Left renal pelvis (tissue), 4 donors: ENCODE results near the gene SORL1-AS1.

Experiments used
- DNase-seq, 4 donors: peaks; one replicate each; pipeline ENCODE4 v3.0.0-alpha.2; 2013; ENCODE audit warnings: low read depth in 4 of 4, low spot score in 3 of 4

SORL1-AS1 gene

DNA sequence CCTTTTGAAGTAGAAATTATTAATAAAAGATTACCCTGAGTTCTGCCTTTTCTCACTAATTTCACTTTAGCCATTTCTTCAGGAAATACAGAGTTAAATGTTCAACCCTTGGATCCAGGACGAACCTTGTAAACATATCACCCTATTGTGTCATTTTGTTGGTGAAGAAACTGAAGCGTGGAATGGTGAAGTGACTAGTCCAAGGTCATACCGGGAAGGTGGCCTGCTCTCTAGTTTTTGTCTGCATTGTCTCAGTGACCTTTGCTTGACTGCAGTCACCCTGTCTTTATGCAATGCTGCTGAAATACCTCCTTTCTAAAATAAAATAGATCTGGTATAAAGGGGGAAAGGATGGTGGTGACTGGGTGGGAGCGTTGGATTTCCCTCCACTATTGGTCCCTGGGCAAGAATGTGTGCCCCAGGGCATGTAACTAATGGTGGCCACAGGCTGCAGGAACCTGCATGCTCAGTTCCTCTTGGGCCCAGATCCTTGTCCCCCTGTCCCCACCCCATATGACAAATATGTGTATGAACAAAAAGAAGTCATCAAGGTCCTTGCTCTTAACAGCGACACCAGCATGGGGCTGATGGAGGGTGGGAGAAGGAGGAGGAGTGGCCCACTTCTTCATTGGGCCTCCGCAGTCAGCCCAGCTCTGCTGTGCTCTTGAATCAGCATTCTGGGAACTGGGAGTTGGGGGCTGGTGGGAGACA lies 977 bp upstream of the SORL1-AS1 start:
- no peak for DNase-seq

DNA sequence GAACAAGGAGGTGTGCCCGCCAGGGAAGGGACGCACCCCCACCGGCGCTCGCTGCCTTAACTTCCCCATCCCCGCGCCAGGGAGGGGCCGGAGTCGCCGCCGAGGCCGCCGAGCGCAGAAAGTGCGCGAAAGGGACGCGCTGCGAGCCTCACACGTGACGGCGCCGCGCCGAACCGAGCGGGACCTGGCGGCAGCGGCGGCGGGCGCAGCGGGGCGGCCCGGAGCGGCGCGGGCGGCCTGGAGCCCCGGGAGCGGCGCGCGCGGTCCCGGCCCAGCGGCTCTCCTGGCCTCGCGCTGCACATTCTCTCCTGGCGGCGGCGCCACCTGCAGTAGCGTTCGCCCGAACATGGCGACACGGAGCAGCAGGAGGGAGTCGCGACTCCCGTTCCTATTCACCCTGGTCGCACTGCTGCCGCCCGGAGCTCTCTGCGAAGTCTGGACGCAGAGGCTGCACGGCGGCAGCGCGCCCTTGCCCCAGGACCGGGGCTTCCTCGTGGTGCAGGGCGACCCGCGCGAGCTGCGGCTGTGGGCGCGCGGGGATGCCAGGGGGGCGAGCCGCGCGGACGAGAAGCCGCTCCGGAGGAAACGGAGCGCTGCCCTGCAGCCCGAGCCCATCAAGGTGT lies 670 bp downstream of the SORL1-AS1 start, which contains the start of gene SORL1:
Gene SORL1, plus strand, starts transcription at position 329 of the 623 bp plus-strand sequence. Its CDS starts 18 bp downstream, at position 347.
- peak in 2 of 4 donors; percentile 60 to 66 for DNase-seq

GRCh38 chr11:121451178-121451985 lies 1.4 kb downstream of the SORL1-AS1 start:
- no peak for DNase-seq

- DNase-seq = no peak
These were observed 2.4 kb downstream of the SORL1-AS1 start for GRCh38 chr11:121450401-121450800.

DNA sequence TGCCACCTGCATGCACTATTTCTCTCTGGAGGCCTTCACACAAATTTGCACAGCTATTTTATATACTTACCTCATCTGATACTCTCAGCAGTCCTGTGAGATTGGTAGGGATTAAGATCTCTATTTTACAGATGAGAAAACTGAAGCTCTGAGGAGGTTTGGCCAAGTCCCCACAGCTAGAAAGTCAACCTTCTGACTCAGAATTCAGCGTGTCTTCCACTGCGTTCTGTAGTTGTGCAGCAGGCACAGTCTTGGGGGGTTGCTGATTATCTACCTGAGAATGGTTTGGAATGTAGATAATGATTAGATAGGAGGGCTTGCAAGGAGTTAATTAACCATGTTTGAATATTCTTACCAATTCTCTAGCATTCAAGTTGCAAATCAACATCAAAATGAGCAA lies 3.1 kb downstream of the SORL1-AS1 start:
- DNase-seq = no peak

GRCh38 chr11:121449123-121449522 lies 3.6 kb downstream of the SORL1-AS1 start:
- no peak for DNase-seq

- DNase-seq = no peak
These were observed 4.3 kb downstream of the SORL1-AS1 start for GRCh38 chr11:121448431-121448941.

- no peak for DNase-seq
These were observed 4.8 kb downstream of the SORL1-AS1 start for GRCh38 chr11:121448011-121448410.

- DNase-seq = no peak
These were observed 6.0 kb downstream of the SORL1-AS1 start for GRCh38 chr11:121446752-121447156.

DNA sequence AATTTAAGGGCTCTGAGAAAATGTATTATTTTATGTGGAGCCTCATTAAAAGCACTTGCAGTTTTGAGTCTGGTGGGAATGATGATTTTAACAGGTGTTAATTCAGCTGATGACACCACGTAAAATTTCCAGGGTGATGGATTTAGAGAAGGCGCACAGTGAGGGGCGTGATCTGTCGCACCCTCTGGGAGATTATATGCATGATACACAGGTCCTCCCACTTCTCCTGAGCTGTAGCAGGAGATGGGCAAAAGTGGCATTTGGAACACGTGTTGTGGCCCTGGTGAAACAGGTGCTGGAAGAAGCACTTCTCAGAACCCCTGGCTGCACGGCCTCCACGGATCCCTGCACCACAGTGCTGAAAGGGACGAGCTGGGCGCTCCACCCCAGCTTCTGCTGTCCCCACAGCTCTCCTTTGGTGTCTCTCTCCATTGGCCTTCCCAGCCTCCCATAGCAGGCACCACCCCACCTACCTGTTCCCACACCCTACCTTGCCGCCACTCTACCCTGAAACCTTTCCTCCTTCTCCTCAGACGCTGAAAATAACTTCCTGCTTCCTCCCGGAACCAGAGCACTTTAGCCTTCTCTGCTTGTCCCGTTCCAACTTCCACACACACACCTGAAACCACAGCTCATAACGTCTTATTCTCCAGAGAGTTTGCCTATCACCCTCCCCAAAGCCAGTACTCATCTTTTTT lies 7.5 kb downstream of the SORL1-AS1 start:
- DNase-seq = no peak

DNA sequence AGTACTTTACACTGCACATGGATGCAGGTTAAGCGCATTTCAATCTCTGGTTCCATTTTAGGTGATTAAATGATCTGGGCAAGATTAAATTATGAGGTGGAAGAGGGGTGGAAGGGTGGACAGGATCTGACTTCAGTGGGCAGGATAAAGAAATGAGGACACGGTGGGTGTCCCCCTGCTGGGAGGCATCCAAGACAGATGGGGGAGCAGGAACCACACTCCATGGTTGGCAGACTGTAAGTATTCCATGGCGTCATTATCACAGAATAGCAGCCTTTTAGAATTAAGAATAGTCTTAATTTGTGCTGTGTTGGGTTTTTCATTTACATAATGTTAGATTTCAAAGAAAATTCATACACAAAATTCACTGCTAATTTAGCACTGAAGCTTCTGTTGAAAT lies 8.2 kb downstream of the SORL1-AS1 start:
- DNase-seq = no peak

- DNase-seq = no peak
These were observed 9.0 kb downstream of the SORL1-AS1 start for GRCh38 chr11:121443688-121444275.

- DNase-seq = no peak
These were observed 11.2 kb downstream of the SORL1-AS1 start for GRCh38 chr11:121441521-121441920.

DNA sequence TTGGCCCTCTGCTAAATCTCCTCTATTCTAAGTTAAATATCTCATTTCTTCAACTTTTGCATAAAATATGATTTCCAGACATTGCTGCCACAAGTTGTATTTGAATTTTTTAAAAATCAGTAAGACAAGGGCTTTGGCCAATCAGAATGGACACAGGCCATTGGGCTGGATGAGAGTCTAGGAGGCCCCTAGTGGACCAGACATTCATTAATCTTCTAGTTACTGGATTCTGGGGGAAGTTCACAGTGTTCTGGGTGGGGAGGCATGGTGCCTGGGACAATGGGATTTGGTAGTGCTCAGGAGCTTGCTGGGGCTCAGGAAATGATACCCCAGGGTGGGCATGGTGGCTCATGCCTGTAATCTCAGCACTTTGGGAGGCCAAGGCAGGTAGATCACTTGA lies 13.0 kb downstream of the SORL1-AS1 start:
- no peak for DNase-seq

DNA sequence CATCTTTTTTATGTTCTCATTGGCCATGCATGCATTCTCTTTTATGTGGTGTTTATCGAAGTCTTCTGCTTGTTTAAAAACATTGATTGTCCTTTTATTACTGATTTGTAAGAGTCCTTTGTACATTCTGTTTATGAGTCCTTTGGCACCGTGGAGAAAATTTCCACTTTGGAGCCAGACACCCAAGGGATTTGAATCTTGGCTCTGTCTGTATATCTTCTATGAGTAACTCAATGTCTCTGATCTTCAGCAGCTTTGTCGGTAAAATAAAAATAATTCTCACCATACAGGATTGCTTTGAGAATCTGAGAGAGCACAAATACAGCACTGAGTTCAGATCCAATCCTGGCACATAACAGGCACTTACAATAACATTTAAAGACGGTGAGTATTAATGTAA lies 13.4 kb downstream of the SORL1-AS1 start:
- no peak for DNase-seq

GRCh38 chr11:121437686-121438078 lies 15.1 kb downstream of the SORL1-AS1 start:
- no peak for DNase-seq

GRCh38 chr11:121437018-121437685 lies 15.6 kb downstream of the SORL1-AS1 start:
- no peak for DNase-seq

DNA sequence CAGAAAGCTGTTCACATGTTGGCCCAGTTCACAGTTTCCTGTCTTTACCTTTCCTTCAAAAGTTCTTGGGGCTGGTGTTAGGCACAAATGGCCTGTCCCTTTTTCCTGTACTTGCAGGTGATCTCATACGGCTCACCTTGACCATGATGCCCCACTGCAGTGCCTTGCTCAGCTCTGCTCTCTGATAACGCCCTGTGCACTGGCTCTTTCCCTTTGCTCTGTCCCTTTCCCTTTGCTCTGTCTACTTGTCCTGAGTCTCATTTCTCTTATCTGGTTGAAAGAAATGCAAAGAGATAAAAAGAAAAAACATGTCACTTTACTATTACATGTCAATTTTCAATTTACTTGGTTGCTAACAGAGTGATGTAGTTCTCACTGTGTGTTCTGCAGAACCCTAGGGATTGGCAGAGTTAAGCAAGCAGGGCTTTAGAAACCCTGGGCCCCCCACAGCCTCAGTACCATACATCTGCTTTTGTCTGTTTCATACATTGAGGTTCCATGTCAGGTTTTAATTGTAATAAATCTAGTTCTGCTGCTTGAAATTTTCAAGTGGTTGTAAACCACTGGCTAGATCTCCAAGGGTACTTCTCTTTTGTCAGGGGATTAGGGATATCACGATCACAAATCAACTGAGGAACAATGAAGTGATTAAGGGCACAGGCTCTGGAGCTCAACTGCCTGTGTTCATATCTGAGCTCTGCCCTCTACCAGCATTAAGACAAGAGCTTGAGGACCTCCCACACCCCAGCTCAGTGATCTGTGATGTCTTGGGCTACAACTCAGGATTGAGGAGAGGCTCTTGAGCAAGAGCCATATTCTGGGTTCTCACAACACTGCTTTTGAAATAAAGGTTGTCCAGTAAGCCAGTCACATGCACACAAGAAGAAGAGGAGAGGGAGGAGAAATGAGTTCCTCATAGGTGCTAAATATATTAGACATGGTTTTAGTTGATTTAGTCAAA lies 16.9 kb downstream of the SORL1-AS1 start:
- DNase-seq = no peak

DNA sequence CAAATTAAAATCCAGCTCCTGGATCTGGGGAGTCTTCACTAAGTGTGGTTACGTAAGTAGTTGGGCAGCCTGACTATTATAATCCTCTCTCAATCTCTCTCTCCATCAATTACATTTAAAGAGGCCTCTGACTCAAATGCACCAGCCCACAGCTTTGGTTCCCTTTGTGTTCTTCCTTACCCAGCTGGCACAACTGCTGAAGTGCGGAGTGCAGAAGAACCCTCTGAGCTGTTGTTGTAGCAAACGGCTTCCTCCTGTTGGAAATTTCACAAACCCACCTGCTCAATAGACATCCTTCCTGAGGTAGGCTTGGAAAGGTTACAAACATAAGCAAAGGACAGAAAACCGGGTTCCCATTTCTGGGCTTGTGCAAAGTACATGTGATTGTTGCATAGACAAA lies 17.6 kb downstream of the SORL1-AS1 start:
- DNase-seq = no peak
